ENCODE measurements around the gene MYBPH. TPM values are rescaled to one million over a fixed set of nuclear protein-coding genes. Genes with fewer than 3 reads are reported as not detected.

The MYBPH gene
- total and polyA plus RNA-seq, 2 experiments from 2014 or later, result not detected

GRCh38 chr1:203179667-203180005 lies 4.0 kb upstream of the MYBPH start (continued):
- TF ChIP-seq REST (IDR thresholded peaks at IDR 0.05; ENCODE audit: unreplicated experiment), result no peak
- no peak for TF ChIP-seq EZH2 (IDR thresholded peaks at IDR 0.05; ENCODE audit: low read depth, unreplicated experiment)
- TF ChIP-seq JUNB (IDR thresholded peaks at IDR 0.05; ENCODE audit: unreplicated experiment), result no peak
- no peak for TF ChIP-seq CREB1 (CRISPR knock-in tag; IDR thresholded peaks at IDR 0.05; ENCODE audit: low read depth)
- TF ChIP-seq ZNF114 (CRISPR knock-in tag; IDR thresholded peaks at IDR 0.05), result no peak
- no peak for TF ChIP-seq EZH2phosphoT487 (IDR thresholded peaks at IDR 0.05; ENCODE audit: unreplicated experiment)

GRCh38 chr1:203178821-203179666 lies 3.4 kb upstream of the MYBPH start:
- H4K20me1 ChIP-seq (replicated peaks; ENCODE audit: insufficient read depth), result no peaks in the 10 kb centered on the region
- H3K4me2 ChIP-seq, result no peak overlapping the region
- no peaks in the 10 kb centered on the region for H3K4me1 ChIP-seq (ENCODE audit: insufficient read depth)
- H3F3A ChIP-seq (replicated peaks; ENCODE audit: low read depth), result no peaks in the 10 kb centered on the region
- H3K79me2 ChIP-seq (replicated peaks; ENCODE audit: insufficient read depth), result no peaks in the 10 kb centered on the region
- no peak overlapping the region for H3K27ac ChIP-seq (ENCODE audit: low read depth)
- Mint-ChIP-seq H3K27ac (no peak overlapping the region), H3K27me3 (ENCODE audit: insufficient read depth, low read depth, poor library complexity) (peaks cover 13% of the 10 kb centered on the region), H3K4me3 (no peak overlapping the region), H3K9me3 (no peaks in the 10 kb centered on the region), H3K4me1 (peaks cover 17% of the 10 kb centered on the region), H3K36me3 (ENCODE audit: low read depth) (no peaks in the 10 kb centered on the region)
- DNase-seq (ENCODE audit: low spot score) (no peak), ATAC-seq (no peak)
- H3K4me3 ChIP-seq, result no peak overlapping the region
- H3K27me3 ChIP-seq (ENCODE audit: insufficient read depth), result no peaks in the 10 kb centered on the region
- 0 out of 2 replicates have a peak, but pooled peaks cover under 1% of the 10 kb centered on the region for H3K9me2 ChIP-seq (ENCODE audit: insufficient read depth)
- H3K36me3 ChIP-seq (ENCODE audit: insufficient read depth), result no peaks in the 10 kb centered on the region
- H2AFZ ChIP-seq, result 0 out of 2 replicates have a peak overlapping the region, but pooled peaks have one; percentile 47
- TF ChIP-seq ZNF462 (CRISPR knock-in tag; IDR thresholded peaks at IDR 0.05) (no peak), EZH2 (IDR thresholded peaks at IDR 0.05; ENCODE audit: low read depth, unreplicated experiment) (no peak), ZNF331 (CRISPR knock-in tag; IDR thresholded peaks at IDR 0.05; ENCODE audit: low read depth) (no peak), JUNB (IDR thresholded peaks at IDR 0.05; ENCODE audit: unreplicated experiment) (no peak), STAT1 (IDR thresholded peaks at IDR 0.05; ENCODE audit: unreplicated experiment) (no peak), ZNF114 (CRISPR knock-in tag; IDR thresholded peaks at IDR 0.05) (no peak), CREB1 (CRISPR knock-in tag; IDR thresholded peaks at IDR 0.05; ENCODE audit: low read depth) (no peak), NANOG (IDR thresholded peaks at IDR 0.05; ENCODE audit: borderline replicate concordance) (no peak), ETS1 (IDR thresholded peaks at IDR 0.05) (no peak), EZH2phosphoT487 (IDR thresholded peaks at IDR 0.05; ENCODE audit: unreplicated experiment) (no peak)
